AG04450 (cell line): Measurements from ENCODE around the gene XRCC3. TPM values are rescaled to one million over a fixed set of nuclear protein-coding genes. Genes with fewer than 3 reads are reported as not detected.

Source experiments
- CTCF ChIA-PET: fragments of 300-600, 350-600 bp; formaldehyde crosslinking; extraction: SDS; loops from one replicate; lab custom pipeline; 2022; ENCODE audit warnings: antibody characterized with exemption, inconsistent platforms; lab: Charles Lee
- POLR2A ChIA-PET: fragments of 350-600 bp; formaldehyde crosslinking; extraction: SDS; loops from one replicate; lab custom pipeline; 2021; ENCODE audit warnings: antibody characterized with exemption, inconsistent platforms; lab: Yijun Ruan, JAX
- DNase-seq: peaks from one replicate; pipeline ENCODE4 v3.0.0-alpha.2; 2011; ENCODE audit warnings: low read depth, low spot score
- H3K27ac ChIP-seq: one replicate; pipeline ENCODE4 v1.5.1; 2012; ENCODE audit warnings: low read depth, low read length, control low read depth
- H3K27me3 ChIP-seq: one replicate; pipeline ENCODE4 v1.6.0; 2012; ENCODE audit warnings: low read length; ENCODE audit not compliant: control insufficient read depth, insufficient read depth
- H3K4me3 ChIP-seq: 2 replicates; pipeline ENCODE4 v1.5.1; 2011; ENCODE audit warnings: mild to moderate bottlenecking, low read depth, low read length, control low read depth
- H3K9me3 ChIP-seq: 2 replicates; pipeline ENCODE4 v1.5.1; 2012; ENCODE audit warnings: low read length; ENCODE audit not compliant: control insufficient read depth, insufficient read depth
- polyA plus RNA-seq: library from polyadenylated mRNA; depleted of rRNA; stranded (reverse); fragments of >200 nt; gene quantifications from 2 replicates; pipeline ENCODE4 v1.2.3, GENCODE V29; 2011
- TF ChIP-seq, protein P1 (sequence below): IDR thresholded peaks from 2 replicates; pipeline ENCODE4 v1.5.1; 2011; ENCODE audit warnings: low read depth, low read length, control low read depth, inconsistent platforms

XRCC3 gene
- polyA plus RNA-seq, 1 experiment: 4.8 TPM

DNA sequence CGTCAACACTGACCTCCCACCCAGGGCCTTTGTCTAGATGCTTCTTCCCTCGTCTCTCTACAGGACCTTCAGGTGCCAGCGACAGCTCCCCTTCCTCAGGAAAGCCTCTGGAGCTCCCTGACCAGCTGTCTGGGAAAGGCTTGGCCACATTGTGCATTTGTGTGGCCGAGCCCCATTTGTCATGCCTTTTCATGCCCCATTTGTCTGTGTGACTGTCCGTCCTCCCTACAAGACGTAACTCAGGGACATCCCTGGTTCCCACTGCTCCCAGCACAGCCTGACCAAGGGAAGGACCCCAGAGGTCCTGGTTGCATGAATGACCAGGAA lies 24.2 kb upstream of the XRCC3 start:
- peaks cover 4% of the 10 kb centered on the region; the same call in 1 of the 2 replicates for H3K9me3 ChIP-seq
- H3K27me3 ChIP-seq: no peaks in the 10 kb centered on the region
- DNase-seq: no peak
- no peak overlapping the region for H3K4me3 ChIP-seq
- POLR2A ChIA-PET: no interaction called here
- CTCF ChIA-PET: no interaction called here
- TF ChIP-seq, protein P1, sequence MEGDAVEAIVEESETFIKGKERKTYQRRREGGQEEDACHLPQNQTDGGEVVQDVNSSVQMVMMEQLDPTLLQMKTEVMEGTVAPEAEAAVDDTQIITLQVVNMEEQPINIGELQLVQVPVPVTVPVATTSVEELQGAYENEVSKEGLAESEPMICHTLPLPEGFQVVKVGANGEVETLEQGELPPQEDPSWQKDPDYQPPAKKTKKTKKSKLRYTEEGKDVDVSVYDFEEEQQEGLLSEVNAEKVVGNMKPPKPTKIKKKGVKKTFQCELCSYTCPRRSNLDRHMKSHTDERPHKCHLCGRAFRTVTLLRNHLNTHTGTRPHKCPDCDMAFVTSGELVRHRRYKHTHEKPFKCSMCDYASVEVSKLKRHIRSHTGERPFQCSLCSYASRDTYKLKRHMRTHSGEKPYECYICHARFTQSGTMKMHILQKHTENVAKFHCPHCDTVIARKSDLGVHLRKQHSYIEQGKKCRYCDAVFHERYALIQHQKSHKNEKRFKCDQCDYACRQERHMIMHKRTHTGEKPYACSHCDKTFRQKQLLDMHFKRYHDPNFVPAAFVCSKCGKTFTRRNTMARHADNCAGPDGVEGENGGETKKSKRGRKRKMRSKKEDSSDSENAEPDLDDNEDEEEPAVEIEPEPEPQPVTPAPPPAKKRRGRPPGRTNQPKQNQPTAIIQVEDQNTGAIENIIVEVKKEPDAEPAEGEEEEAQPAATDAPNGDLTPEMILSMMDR: no peak
- H3K27ac ChIP-seq: no peak overlapping the region

DNA sequence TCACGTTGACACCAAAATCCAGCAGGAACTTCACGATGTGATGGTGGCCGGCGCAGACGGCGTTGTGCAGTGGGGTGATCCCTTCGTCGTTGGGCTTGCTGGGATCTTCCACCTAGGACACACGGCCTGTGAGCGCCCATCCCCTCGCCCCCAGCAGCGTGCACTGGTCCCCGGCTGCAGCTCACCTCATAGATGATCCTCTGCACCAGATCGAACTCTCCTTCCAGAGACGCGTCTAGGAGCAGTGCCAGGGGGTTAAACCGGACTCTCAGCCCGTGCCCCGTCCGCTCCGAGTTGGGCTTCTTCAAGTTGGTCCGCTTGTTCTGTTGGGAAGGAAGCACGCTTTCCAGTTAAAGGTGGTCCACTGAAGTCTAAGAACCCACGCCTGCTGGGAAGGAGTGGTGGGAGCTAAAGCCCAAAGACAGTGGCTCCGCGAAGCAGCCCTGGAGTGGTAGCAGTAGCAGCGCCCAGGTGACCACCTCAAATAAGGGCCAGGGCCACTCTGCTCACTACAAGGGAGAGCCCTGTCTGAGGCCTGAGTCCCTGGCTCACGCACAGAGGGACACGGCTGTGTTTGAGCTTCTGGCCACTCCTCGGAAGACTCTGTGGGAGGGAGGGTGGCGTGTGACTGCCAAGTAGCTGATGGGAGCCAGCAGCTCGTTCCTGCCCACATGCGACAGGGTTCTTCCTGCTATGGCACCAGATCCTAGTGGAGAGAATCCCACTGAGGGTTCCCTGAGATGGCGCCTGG lies 23.6 kb upstream of the XRCC3 start:
- Histone ChIP-seq H3K9me3 (peaks cover 4% of the 10 kb centered on the region; the same call in 1 of the 2 replicates), H3K4me3 (no peak overlapping the region), H3K27ac (no peak overlapping the region), H3K27me3 (no peaks in the 10 kb centered on the region)
- CTCF ChIA-PET: no interaction called here
- no peak for DNase-seq
- TF ChIP-seq, protein P1: no peak
- POLR2A ChIA-PET: no interaction called here

DNA sequence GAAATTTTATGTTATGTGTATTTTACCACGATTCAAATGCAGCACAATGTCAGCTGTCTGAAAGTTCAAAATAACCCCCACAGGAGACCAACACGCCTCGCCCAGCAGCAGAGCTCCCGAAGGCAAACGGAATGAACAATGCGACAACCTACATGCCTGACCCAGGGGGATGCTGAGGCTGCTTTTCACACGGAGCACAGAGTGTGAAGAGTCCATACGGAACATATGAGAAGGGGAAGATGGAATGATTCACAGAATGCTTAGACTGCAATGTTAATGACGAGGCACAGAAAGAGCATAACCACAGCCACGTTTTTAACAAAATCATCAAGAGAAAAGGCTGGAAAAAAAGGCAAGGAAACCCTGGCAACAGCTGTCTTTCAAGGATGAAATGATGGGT lies 22.9 kb upstream of the XRCC3 start:
- DNase-seq: no peak
- TF ChIP-seq, protein P1: no peak
- ChIA-PET CTCF (no interaction called here), POLR2A (no interaction called here)
- Histone ChIP-seq H3K27me3 (no peaks in the 10 kb centered on the region), H3K9me3 (peaks cover 4% of the 10 kb centered on the region; the same call in 1 of the 2 replicates), H3K27ac (no peak overlapping the region), H3K4me3 (no peak overlapping the region)

DNA sequence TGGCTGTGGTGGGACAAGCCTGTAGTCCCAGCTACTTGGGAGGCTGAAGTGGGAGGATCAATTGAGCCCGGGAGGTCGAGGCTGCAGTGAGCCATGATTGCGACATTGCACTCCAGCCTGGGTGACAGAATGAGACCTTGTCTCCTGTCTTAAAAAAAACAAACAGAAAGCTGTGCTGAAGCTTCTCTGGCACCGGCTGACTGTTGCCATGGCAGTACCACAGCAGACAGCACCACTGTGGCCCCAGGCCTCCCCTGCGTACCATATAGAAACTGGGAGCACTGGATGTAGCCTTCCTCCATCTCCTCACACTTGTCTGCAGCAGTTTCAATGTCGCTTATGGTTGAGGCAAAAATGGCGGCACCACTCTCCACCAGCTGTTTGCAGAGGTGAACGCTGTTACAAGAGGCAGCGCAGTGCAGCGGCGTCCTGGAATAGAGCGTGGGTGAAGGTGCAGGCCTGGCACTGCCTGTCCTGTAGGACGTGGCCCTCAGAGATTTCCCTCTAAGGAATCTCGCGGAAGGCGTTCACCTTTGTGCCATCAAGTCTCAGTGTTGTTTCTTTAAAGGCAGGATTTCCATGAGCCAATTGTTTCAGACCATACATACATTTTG lies 22.3 kb upstream of the XRCC3 start:
- Histone ChIP-seq H3K27me3 (no peaks in the 10 kb centered on the region), H3K4me3 (no peak overlapping the region), H3K27ac (no peak overlapping the region), H3K9me3 (peaks cover 4% of the 10 kb centered on the region; the same call in 1 of the 2 replicates)
- TF ChIP-seq, protein P1: no peak
- DNase-seq: no peak
- ChIA-PET CTCF (interaction anchor here (0.5 kb wide), 1 partner anchor 50 kb away, joined by 6 read pairs; no protein-coding TSS in a partner anchor), POLR2A (no interaction called here)
